Ramos (cell line): ENCODE results near the gene CCL16.

Source experiments
- in situ Hi-C: fragments of 300-500 bp; cut with MboI; formaldehyde crosslinking; loops from one replicate; pipeline ENCODE4 v1.14.3; 2022; ENCODE audit warnings: low sequenced_read_pairs; ENCODE audit not compliant: unreplicated experiment

Gene CCL16

DNA sequence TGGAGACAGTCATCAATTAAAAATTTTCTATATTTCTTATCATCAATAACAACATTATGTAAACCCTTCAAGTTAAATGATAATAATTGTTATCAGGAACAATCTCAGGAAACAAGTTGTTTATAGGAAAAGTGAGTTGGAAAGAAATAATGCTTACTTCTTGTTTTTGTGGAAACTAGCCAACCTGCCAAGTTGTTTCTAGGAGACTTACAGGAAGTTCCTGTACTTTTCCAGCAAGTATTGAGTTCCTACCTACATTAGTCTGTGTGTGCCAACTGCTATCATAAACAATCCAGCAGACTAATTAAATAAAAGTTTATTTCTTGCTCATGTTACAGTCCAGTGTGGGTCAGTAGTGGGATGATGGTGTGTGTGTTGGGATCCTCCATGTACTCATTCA lies 6.9 kb upstream of the CCL16 start:
- in situ Hi-C loops: no loop called here

DNA sequence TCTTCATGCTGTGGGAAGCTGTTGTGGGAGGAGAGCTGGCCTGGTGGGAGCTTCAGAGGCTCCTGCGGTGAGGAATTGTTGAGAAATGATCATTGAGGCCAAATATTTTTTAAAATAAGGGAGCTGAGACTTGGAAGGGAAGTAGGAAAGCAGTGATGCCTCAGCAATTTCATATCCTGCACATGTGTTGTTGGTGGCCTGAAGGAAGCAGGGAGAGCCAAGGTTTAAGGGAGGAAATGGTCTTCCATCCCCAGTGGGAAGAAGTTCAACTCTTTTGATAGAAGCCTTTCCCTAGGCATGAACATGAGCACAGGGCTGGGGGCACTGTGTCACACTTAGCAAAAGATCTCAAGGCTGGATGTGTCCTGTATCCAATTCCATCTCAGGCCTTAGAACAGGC lies 5.3 kb upstream of the CCL16 start, which contains the start of gene CCL14:
Gene CCL14, minus strand, starts transcription at position 87 of the 400 bp plus-strand sequence. Its CDS starts 80 bp downstream, at position 7.
- in situ Hi-C loops: no loop called here

DNA sequence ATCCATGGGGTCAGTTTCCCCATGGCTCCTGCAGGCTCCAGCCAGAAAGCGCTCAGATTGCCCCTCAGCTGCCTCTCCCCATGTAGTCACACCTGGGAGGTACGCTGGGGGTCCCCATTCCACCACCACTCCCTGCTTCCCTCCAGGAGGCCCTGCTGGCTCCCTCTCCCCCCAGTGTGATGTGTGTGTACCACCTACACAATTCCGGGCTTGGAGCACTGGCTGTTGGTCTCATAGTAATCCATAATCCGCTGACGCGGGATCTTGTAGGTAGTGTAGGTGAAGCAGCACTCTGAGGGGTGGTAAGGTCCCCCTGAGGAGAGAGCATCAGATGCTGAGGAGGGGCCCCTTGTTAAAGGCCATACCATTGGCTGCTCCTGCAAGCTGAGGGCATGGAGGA lies 2.8 kb upstream of the CCL16 start:
- in situ Hi-C loops: no loop called here

DNA sequence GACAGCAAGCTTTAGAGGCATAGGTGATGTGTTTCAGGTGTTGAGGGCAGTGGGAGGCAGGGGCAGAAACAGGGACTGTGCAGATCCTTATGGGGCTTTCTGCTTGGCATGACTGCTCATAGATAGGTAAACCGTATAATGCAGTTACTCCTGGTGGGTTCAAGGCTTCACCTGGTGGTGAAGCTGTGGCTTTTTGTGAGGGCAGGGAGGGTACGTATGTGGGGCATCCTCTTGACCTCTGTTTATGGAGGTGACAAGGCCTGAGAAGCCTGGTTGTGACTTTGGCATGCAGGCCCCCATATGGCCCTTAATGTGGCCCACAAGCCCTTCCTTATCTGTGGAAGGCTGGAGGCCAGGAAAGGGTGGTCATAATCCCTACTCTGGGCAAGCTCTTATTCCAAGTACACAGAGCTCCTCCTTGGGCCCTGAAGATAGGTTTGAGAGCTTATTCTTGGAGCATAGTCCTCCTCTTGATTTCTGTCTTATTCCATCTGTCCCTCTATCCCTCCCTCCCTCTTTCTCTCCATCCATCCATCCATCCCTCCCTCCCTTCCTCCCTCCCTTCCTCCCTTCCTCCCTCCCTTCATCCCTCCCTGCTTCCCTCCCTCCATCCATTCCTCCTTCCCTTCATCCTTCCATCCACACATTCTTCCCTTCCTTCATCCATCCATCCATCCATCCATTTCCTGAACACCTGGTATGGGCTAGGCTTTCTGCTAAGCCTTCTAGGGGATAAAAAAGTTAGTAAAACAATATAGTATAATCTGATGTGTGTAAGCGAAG lies 1.3 kb upstream of the CCL16 start:
- in situ Hi-C loops: no loop called here

DNA sequence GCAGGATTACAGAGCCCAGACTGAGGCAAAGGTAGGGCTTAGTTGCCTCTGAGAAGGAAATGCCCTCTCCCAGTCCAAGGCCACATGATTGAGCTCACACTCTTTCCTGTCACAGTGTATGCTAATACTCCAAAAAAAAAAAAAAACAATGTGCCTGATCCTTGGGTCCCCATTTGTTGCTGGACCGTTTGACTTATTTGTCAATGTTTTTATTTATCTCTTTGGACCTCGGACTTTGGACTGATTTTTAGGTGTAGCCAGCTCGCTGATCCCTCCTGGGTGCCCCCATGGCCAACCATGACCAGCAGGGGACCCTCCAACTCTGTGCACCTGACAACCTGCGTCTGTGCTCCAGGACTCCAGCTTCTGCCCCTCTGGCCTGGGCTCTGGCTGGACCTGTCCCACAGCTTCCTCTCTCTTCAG lies 622 bp upstream of the CCL16 start:
- in situ Hi-C loops: no loop called here

DNA sequence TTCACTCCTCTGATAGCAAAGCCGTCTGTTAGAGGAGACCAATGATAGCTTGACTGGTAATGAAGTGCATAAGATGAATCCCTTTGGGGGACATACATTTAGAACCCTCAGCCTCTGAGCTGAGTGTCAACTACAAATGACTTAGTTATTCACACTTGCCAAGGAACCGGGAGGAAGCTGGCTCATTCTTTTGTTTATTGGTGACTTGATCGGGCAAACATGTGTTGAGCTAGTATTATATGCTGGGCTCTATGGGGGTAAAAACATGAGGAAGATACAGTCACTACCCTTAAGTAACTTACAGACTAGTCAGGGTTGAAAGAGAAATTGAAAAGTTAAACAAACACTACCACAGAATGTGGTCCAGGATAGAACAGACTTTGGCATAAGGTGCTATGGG lies 3.0 kb downstream of the CCL16 start:
- in situ Hi-C loops: loop anchor here (10.0 kb wide), 1 partner anchor 506 kb away; the partner anchor contains the start of gene ZNHIT3

DNA sequence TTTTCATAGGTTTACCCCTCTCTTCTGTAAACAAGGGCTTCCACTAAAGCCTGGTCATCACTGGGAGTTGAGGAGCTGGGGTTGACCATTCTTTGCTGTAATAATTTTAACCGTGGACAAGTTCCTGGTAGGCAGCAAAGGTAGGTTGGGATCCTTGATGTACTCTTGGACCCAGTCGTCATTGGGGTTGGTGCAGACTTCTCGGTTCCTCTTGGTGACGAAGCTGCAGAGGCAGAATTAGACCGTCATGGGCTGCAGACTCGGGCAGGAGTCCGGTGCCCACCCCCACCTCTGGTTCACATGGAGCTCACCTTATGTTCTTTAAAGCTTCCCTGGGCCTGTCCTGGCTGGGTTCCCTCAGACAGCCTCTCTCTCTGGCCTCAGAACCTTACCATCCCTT lies 3.8 kb downstream of the CCL16 start:
- in situ Hi-C loops: loop anchor here (10.0 kb wide), 1 partner anchor 507 kb away; the partner anchor contains the start of gene ZNHIT3

DNA sequence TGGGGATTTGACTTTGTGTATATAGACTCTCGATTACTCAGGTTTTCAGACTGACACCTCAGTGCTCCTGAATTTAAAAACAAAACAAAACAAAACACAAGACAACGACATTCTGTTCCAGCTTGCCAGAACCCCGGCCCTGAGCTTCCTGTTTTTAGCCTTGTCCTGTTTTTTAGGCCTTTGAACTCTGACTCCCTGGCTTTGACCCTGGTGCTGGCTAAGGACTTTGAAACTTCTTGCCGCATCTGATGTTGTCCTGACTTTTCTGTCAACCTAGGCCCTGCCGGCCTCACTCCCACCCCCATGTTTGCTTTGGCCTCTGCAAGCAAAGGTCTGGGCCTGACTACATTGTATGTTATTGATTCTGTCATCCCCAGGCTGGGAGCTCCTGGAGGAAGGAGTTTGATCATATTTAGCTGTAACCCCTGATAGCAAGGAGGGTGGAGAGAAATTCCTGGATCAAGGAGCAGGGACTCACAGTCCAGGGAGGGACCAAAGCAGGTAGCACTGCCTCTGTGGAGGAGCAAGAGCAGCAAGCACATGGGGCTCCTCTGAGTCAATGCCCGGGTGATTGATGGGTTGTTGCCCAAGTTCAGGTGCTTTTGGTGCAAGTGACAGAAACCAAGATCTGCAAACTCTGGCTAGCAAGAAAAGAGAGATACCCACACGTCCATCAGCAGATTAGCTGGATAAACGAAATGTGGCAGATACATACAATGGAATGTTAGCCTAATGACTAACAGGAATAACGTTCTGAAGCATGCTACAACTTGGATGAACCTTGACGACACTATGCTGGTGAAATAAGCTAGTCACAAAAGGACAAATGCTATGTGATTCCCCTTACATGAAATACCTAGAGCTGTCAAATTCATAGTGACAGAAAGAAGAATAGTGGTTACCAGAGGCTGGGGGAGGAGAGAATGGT lies 7.7 kb downstream of the CCL16 start:
- in situ Hi-C loops: loop anchor here (5.0 to 10.0 kb wide), 2 partner anchors 174 to 511 kb away; partner anchors contain the start of gene ZNHIT3

DNA sequence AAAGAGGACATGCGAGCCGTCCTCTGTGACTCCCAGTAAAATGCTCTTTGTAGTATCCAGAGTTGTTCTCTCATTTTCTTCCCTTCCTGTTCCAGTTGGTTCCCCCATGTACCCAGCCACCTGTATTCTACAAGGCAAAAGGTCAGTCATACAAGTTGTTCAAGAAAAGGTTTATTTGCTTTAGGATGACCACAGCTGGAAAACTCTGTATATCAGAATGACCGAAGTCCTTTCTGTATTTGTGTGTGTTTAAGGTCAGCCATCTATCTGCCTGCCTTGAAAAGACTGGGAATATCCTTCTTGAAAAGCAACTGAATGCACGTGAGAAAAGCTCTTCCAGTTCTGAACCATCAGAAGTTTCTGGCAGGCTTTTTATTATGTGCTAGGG lies 8.4 kb downstream of the CCL16 start:
- in situ Hi-C loops: loop anchor here (5.0 to 10.0 kb wide), 2 partner anchors 174 to 512 kb away; partner anchors contain the start of gene ZNHIT3

DNA sequence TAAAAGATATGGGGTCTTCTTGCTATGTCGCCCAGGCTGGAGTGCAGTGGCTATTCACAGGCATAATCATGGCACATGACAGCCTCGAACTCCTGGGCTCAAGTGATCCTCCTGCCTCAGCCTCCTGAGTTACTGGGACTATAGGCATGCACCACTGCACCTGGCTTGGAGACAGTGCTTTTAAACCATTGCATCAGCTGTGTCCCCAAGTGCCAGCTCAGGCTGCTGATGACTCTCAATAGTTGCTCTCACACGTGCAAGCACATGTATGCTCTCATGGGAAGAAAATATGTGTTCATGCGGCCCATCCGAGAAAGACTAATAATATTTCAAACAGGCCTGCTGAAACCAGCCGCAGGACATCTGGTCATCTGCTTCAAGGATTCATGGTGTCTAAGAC lies 8.8 kb downstream of the CCL16 start:
- in situ Hi-C loops: loop anchor here (5.0 to 10.0 kb wide), 2 partner anchors 175 to 512 kb away; partner anchors contain the start of gene ZNHIT3

DNA sequence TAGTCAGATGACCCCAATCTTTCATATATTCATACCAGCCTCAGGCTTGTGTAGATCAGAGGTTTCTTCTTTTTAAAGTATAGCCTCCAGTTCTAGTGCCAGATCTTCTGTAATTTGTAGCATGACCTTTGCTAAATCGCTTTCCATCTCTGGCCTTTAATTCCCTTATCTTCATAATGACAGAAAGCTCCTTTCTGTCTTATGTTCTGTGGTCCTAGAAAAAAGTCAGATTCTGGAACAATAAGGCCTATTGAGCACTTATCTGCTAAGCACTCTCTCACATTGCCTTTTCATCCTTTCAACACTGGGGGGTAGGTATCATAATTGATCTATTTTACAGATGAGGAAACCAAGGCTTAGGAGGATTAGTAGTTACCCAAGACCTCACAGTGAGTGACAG lies 9.2 kb downstream of the CCL16 start:
- in situ Hi-C loops: loop anchor here (5.0 to 10.0 kb wide), 2 partner anchors 175 to 513 kb away; partner anchors contain the start of gene ZNHIT3

DNA sequence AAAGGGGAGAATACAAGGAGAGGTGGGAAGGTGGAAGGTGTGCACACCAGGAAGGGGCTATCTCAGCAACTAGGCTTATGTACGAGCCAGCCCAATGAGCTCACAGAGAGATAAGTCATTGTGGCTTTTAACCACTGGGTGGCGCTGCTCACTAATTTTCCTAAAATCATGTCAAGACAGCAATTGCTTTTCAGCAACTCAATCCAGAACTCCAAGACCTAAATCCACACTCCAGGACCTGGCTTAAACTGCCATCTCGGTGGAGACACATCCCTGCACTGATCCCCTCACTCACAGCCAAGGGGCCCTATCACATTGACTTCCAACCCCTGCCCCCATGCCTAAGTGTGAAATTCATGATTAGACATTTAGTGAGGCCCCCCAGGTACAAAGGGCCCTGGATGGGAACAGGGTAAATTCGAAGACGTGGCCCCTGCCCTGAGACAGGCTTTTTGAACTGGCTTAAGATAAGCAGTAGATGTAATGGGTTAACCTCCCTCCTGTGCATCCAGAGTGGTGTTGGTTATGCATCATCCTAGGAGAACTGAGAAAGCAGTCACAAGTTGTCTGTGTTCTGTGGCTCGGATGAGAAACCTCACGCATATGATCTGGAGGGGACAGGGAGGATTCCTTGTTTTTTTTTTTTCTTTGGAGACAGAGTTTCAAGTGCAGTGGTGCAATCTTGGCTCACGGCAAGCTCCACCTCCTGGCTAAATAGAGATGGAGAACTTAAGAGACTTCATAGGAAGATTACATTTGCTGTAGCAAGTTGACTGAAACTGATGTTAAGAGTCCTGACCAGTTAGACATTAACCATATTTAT lies 11.5 kb downstream of the CCL16 start:
- in situ Hi-C loops: loop anchor here (5.0 to 10.0 kb wide), 2 partner anchors 178 to 515 kb away; partner anchors contain the start of gene ZNHIT3

DNA sequence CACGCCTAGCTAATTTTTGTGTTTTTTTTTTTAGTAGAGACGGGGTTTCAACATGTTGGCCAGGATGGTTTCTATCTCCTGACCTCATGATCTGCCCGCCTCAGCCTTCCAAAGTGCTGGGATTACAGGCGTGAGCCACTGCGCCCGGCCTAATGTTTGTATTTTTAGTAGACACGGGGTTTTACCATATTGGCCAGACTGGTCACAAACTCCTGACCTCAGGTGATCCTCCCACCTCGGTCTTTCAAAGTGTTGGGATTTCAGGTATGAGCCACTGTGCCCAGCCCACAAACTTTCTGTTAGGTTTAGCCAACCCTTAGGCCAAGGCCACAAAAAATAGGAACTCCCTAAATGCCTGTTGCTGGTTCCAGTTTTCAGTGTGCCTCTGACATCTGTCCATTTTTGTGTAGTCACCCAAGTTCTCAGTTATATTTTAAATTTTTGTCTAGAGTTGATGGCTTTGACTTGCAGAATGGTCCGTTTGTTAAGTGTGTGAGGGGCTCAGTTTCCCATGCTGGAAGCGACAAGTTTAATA lies 12.7 kb downstream of the CCL16 start:
- in situ Hi-C loops: no loop called here

DNA sequence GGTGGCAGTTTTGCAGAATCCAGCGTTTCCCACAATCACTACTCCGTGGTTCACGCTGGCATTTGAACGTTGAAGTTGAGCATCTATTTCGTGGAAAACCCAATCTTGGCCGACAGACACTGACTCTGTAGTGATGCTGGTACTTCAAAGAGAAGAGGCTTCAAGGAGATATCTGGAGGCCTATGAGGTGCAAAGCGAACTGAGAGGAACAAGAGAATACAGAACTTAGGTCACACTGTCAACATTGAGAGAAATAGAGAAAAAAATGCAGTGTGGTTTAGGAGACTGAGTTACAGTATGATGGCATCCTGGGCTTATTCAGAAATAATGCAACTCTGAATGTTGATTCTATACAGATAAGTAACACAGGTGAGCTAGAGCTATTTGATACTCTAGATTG lies 16.0 kb downstream of the CCL16 start:
- in situ Hi-C loops: no loop called here

DNA sequence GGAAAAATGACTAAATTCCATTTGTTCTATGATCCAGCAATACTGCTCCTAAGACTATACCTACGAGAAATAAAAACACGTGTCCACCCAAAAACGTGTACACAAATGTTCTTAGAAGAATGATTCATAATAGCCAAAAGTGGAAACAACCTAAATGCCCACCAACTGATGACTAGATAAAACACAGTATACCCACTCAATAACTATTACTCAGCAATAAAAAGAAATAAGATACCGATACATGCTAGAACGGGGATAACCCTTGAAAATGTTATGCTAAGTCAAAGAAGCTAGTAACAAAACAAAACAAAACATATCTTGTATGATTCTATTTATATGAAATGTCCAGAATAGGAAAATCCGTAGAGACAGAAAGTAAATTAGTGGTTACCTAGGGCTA lies 17.6 kb downstream of the CCL16 start:
- in situ Hi-C loops: no loop called here

DNA sequence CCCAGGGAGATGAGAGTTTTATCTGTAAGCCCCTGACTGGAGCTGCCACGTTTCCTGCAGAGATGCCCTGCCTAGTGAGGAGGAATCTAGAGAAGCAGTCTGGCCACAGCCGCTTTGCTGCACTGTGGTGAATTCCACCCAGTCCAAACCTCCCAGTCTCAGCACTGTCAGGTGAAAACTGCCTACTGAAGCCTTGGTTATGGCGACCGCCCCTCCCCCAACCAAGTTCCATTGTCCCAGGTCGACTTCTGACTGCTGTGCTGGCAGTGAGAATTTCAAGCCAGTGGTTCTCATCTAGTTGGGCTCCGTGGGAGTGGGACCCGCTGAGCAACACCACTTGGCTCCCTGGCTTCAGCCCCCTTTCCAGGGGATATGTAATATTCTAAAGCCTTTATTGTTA lies 27.6 kb downstream of the CCL16 start:
- in situ Hi-C loops: no loop called here

DNA sequence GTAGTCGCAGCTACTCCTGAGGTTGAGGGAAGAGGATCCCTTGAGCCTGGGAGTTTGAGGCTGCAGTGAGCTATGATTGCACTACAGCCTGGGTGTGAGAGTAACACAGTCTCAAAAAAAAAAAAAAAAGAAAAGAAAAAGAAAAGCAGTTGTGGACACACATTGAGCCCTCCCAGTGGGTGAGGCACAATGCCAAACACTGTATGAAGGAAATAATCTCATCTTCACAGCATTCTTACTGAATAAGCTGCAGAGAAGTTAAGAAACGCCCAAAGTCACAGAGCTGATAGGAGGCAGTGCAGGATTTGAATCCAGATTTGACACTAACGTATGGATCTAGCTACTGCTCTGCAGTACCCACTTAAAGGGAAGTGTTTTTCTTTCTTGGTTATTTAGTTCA lies 31.9 kb downstream of the CCL16 start:
- in situ Hi-C loops: no loop called here

DNA sequence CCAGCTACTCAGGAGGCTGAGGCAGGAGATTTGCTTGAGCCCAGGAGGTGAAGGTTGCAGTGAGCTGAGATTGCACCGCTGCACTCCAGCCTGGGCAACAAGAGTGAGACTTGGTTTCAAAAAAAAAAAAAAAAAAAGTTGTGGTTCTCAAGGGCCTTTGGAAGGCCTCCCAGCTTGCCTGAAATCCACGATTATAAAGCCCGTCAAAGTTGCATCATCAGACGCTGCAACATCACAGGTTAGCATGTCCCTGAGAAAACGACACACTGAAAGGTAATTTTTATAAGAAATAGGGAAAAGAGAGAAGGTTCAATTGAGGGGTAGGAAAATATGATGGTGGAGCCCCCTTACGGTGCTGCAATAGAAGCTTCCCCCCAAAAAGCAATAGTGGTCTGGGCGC lies 33.2 kb downstream of the CCL16 start:
- in situ Hi-C loops: no loop called here

DNA sequence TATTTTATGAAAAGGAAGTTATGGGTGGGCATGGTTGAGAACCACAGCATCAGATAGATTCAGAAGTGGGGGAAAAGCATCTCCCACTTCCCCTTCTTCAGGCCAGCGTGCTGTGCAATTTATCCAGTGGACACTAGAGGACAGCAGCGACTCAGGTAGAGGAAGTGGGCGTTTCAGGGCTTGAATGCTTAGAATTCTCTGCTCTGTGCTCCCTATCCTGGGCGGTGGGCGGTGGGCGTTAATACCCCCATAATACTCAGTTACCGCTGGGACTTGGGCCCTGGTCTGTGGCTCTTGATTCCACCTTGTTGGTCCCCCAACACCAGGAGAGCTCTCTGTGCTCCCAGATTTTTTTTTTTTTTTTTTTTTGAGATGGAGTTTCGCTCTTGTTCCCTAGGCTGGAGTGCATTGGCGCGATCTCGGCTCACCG lies 34.1 kb downstream of the CCL16 start:
- in situ Hi-C loops: no loop called here

DNA sequence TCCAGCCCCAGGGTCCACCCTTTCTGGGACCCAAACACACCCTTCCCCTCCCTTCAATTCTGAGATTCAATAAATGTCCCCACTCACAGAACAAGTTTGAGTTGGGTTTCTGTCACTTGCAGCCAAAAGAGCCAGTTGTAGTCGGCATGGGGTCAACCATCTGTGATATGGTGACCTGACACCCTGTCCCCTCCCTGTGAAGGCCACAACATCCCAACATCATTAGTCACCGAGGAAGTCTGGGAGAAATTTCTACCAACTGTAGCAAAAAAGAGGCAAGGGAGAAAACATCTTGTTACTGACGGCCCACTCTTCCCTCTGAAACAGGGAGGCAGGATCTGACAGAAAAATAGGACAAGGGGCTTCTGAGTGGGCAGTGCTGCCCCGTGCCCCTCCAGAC lies 37.1 kb downstream of the CCL16 start:
- in situ Hi-C loops: no loop called here
